Stimulated activated CD8-positive, alpha-beta memory T cell treated with anti-CD3 and anti-CD28 coated beads, Interleukin-12 subunit alpha, Interleukin-12 subunit beta, amount 100 ng/mL, for 1 hour (primary cell): ENCODE measurements around the gene TM9SF3.
A peak's percentile ranks its signal among the peaks of the same experiment; 100 is the strongest.

Source experiments
- DNase-seq: peaks from one replicate; pipeline ENCODE4 v3.0.0-alpha.2; 2020; ENCODE audit warnings: low read depth

The TM9SF3 gene

GRCh38 chr10:96586419-96587263, at the start of gene TM9SF3:
Gene TM9SF3, minus strand, starts transcription at chr10:96587012. Its CDS starts 177 bp downstream, at chr10:96586835.
- peak; percentile 86 for DNase-seq

- DNase-seq, result no peak
Observed at GRCh38 chr10:96636551-96636950, 49.7 kb upstream of the TM9SF3 start.

GRCh38 chr10:96632974-96633710, 46.3 kb upstream of the TM9SF3 start:
- DNase-seq, result no peak

GRCh38 chr10:96627292-96627691, 40.5 kb upstream of the TM9SF3 start:
- no peak for DNase-seq

GRCh38 chr10:96626795-96627194, 40.0 kb upstream of the TM9SF3 start:
- no peak for DNase-seq

- DNase-seq, result no peak
Observed at GRCh38 chr10:96625173-96625572, 38.4 kb upstream of the TM9SF3 start.

GRCh38 chr10:96622013-96622787, 35.4 kb upstream of the TM9SF3 start:
- DNase-seq, result no peak

- DNase-seq, result no peak
Observed at GRCh38 chr10:96619796-96620773, 33.3 kb upstream of the TM9SF3 start.

GRCh38 chr10:96619120-96619519, 32.3 kb upstream of the TM9SF3 start:
- DNase-seq, result no peak

GRCh38 chr10:96618653-96619052, 31.8 kb upstream of the TM9SF3 start:
- DNase-seq, result no peak

- DNase-seq, result no peak
Observed at GRCh38 chr10:96616961-96617360, 30.1 kb upstream of the TM9SF3 start.

- DNase-seq, result no peak
Observed at GRCh38 chr10:96614515-96614914, 27.7 kb upstream of the TM9SF3 start.

- no peak for DNase-seq
Observed at GRCh38 chr10:96613576-96613975, 26.8 kb upstream of the TM9SF3 start.

- DNase-seq, result no peak
Observed at GRCh38 chr10:96612055-96612830, 25.4 kb upstream of the TM9SF3 start.

GRCh38 chr10:96610817-96611216, 24.0 kb upstream of the TM9SF3 start:
- DNase-seq, result no peak

- no peak for DNase-seq
Observed at GRCh38 chr10:96609510-96609909, 22.7 kb upstream of the TM9SF3 start.

- no peak for DNase-seq
Observed at GRCh38 chr10:96608805-96609204, 22.0 kb upstream of the TM9SF3 start.

- DNase-seq, result no peak
Observed at GRCh38 chr10:96608262-96608661, 21.4 kb upstream of the TM9SF3 start.

GRCh38 chr10:96606946-96607345, 20.1 kb upstream of the TM9SF3 start:
- DNase-seq, result no peak

- no peak for DNase-seq
Observed at GRCh38 chr10:96606216-96606615, 19.4 kb upstream of the TM9SF3 start.

GRCh38 chr10:96600337-96600736, 13.5 kb upstream of the TM9SF3 start:
- DNase-seq, result no peak
